Stimulated activated CD8-positive, alpha-beta memory T cell treated with anti-CD3 and anti-CD28 coated beads, Interleukin-12 subunit alpha, Interleukin-12 subunit beta, amount 100 ng/mL, for 24 hours (primary cell): ENCODE results near the gene UBQLN3.

Source experiments
- DNase-seq: peaks from one replicate; pipeline ENCODE4 v3.0.0-alpha.2; 2020; ENCODE audit errors: extremely low read depth

UBQLN3 gene

DNA sequence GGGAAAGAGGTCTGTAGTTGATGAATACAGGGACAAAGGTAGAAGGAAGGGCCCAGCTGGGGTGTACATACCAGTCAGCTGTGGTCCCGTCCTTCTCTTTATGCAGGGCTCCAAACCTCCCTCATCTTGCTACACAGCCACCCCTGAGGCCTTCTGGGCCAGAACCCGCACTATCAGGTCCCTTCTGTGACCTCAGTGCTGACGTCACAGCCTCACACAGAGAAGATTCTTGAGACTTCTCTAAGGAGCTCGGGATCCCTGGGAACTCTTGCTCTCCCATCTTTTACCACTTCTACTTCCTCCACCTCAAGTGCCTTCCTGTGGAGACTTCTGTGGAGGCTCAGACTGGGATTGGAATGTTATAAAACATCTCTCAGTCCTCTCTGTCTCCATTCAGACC, at the start of gene UBQLN3:
Gene UBQLN3, minus strand, starts transcription at position 155 of the 400 bp plus-strand sequence. CDS start 399 bp downstream, outside the sequence.
- no peak for DNase-seq

DNA sequence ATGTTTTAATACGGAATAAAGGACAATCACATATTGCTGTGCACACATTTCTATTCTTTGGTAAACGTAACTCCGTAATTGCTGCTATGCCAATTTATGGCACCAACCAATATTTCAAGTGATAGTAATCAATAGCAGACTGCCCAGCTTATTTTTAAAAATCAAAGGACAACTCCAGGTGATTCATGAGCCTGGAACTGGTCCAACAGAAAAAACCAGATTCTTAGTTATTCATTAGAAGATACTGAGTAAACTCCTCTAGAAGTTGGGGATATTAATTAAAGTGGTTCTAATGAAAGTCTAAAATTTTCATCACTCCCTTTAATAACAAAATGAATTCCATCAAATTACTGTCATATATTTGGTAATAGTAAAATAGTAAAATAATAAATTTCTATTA, 48.0 kb upstream of the UBQLN3 start:
- no peak for DNase-seq

DNA sequence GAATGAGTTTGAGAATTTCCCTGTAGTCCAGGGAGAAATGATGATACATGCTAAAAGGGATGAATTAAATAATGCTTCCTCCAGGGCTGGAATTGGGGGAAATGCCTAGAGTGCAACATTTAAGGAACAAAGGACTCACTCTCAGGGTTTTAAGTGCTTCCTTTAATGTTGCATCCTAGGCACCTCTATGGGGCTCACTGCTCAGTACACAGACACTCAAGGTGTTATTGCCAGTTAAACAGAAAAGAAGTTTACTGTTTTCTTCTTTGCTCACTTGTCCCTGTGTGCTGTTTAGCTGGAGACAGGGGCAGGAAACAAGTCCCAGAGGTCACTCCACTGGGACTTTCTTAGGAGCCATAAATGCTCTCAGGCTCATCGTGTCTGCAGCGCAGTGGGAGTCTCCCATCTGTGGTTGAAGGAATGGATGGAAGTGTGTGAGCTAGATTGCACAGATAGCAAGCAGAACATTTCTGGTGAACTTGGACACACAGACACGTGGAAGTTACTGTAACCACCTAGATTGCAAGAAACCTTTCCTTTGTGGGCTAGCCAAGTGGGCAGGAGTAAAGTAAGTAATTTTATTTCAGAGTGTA, 46.9 kb upstream of the UBQLN3 start:
- DNase-seq = no peak

DNA sequence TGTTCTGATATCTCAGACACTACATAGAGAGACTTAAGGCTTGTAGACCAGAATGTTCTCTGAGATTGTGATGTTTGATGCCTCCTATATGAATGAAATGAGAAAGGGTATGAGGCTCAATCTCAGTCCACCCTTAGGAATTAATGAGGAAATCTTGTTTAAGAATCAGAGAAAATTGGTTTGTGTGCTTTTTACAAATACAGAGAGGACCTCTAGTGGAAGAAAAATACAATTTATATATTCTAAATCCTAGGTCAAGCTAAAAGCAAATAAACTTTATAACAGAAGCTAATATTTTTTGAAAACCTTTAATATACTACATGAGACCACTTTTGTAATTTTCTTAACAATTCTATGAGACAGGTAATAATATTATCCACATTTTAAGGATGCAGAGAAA, 43.6 kb upstream of the UBQLN3 start:
- DNase-seq = no peak

GRCh38 chr11:5550440-5551095, 40.8 kb upstream of the UBQLN3 start:
- no peak for DNase-seq

GRCh38 chr11:5548440-5548839, 38.7 kb upstream of the UBQLN3 start, which contains the start of gene OR52H1:
Gene OR52H1 (minus strand): TSS chr11:5548540. CDS start chr11:5545505, 3,035 bp downstream.
- no peak for DNase-seq

DNA sequence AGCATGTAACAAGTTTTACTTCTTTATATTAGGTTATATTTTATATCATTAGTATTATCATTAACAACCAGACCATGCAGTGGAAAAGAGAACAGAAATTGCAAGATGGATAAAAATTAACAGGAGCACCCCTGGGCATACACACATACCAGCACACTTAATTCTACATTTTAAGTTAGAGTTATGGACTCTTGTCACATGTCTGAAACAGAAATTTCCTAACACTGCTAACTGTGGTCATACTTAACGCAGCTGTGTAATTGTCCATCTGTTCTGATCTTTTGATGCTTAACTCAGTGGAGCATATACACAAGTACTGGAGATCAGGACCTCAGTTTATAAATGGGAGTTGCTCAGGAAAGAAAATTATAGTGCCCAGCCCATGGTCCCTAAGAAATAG, 38.2 kb upstream of the UBQLN3 start:
- DNase-seq = no peak

GRCh38 chr11:5546457-5546856, 36.7 kb upstream of the UBQLN3 start:
- DNase-seq = no peak

DNA sequence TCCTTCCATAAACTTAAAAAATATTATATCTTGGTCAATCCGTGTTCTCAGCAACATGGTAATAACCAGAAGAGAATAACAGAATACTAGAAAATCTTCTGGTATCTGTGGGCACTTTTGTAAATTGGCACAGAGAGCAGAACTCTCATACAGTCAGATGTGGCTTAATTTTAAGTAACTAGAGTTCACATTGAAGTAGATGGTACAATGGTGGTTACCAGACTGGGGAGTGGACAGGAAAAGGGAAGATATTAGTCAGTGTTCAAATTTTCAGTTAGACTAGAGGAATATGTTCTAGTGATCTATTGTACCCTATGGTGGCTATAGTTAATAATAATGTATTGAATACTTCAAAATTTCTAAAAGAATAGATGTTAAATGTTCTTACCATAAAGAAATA, 31.7 kb upstream of the UBQLN3 start:
- DNase-seq = no peak

GRCh38 chr11:5536482-5536881, 26.7 kb upstream of the UBQLN3 start:
- no peak for DNase-seq

DNA sequence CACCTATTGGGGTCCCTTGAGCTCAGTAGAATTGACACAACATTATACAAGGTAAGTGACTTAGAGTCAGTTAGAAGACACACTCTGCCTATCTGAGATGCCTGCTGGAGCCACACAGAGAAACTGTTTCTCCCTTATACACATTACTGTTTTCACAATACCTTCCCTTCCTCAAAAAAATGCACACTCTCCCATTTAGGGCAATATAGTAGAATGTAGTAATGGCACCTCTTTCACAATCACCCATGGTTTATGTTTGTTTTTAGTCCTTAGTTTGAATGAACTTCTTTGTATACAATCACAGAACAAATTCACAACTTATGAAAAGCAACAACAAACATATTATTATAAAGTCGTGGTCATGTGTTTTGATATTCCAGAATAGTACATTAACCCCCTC, 24.3 kb upstream of the UBQLN3 start:
- no peak for DNase-seq

GRCh38 chr11:5531053-5531831, 21.5 kb upstream of the UBQLN3 start:
- no peak for DNase-seq

DNA sequence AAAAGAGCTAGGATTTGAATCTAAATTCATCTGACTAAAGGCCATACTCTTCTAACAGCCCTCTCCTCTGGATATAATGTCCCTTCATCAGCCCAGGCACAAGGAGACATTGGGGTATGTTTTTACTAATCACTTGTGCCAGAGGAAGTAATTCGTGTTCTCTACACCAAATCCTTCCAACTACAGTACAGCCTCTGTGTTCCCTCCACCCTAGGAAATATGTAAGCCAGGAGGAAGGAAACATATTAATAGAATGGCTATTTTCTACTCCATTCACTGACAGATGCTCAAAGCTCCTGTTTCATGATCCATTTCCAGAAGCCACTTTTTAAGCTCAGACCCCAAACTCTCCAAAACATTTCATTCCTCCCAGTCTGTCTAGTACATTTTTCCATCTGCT, 18.7 kb upstream of the UBQLN3 start:
- DNase-seq = no peak

- no peak for DNase-seq
Observed at GRCh38 chr11:5527716-5528115, 18.0 kb upstream of the UBQLN3 start.

DNA sequence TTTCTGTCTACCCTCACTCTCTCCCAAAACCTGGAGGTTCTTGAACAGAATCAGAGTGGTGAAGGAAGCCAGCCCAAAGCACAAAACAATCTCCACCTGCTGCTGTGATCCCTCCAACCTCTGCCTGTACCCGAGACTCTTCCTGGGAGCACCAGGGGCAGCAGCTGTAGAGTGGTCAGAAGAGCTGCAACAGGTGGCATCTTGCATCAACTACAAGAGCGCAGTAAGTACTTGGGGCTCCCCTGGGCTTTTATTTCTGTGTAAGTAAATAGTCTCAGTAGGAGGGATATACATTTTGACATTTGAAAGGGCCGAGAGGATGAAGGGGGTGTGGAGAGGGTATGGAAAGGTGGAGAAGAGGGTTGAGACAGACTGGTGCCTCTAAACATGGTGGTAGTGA, 15.0 kb upstream of the UBQLN3 start:
- no peak for DNase-seq

GRCh38 chr11:5522308-5522707, 12.6 kb upstream of the UBQLN3 start:
- DNase-seq = no peak

- no peak for DNase-seq
Observed at GRCh38 chr11:5521540-5521939, 11.8 kb upstream of the UBQLN3 start.

DNA sequence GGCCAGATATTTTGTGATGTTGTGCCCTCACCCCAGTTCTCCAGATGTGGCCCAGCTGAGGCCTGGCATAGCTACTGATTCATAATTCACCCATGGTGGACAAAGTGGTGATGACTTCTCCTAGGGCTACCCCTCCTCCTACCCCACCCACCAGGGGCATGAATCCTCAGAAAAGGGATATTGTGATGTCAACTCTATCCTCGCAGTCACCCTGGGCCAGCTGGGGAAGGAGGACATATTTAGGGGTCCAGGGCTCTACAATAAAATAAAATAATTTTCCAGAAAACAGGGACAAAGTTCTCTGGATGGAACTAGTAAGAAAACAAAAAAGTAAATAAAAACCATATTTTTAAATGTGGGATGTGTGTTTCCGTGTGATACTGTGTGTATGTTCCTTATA, 6.8 kb upstream of the UBQLN3 start, which contains the start of gene UBQLNL:
Gene UBQLNL, minus strand, starts transcription at position 101 of the 400 bp plus-strand sequence. CDS start 258 bp downstream, outside the sequence.
- no peak for DNase-seq

DNA sequence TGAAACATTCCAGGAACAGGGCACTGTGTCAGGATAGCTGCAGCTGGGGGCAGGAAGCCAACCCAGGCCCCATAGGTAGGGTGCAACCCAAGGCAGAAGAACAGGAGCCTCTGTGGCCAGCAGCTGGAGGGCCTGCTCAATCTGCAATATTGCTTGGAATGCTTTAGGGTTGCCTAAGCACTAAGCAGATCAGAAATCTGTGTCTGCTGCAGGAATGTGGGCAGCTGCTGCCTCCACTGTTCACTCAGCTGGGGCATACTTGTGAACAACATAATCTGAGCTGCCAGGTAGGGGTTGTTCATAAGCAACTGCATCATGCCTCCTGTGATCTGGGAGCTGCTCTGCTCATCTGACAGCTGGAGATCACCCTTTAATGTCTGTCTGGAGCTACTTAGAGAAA, 5.1 kb upstream of the UBQLN3 start:
- no peak for DNase-seq

GRCh38 chr11:5508605-5509004, 1.2 kb downstream of the UBQLN3 start:
- DNase-seq = no peak

- DNase-seq = no peak
Observed at GRCh38 chr11:5507933-5508305, 1.8 kb downstream of the UBQLN3 start.

DNA sequence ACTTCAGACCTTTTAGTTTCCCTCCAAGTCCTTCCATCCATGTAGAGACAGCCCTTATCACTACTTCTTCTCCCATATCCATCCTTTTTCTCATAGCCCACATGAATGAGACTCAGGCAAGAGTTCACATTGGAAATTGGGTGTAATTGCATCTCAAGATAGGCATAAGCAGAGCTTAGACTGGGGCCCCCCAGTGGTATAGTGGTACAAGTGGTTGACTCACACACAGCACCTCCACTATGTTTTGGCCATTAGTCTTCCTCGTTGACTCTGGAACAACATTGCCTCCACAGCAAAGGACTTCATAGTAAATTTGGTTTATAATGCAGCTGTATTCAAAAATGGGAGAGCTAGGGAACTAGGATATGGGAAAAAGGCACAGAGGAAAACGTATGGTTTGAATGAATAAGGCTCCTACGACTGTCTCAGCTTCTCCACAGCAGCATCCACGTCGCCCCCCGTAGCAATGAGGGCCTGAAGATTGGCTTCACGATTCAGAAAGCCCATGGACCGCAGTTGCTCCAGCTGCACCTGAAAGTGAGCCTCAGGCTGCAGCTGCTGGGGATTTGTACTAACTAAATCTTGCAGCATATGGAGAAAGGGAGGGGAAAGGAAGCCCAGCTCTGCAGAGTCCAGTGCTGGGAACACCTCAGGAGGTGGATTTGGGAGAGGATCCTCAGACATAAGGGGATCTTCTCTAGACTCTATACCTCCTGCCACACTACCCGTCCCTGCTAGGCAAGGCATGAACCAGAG, 2.4 kb downstream of the UBQLN3 start:
- no peak for DNase-seq
